Liver (tissue), 9 donors: Measurements from ENCODE around the gene VPS29. TPM values are rescaled to one million over a fixed set of nuclear protein-coding genes. Genes with fewer than 3 reads are reported as not detected.

ENCODE experiments used
- DNase-seq: peaks from one replicate; pipeline ENCODE4 v3.0.0-alpha.2; 2017; ENCODE audit warnings: low spot score
- H3K27ac ChIP-seq, 2 donors: one replicate each; pipeline ENCODE4 v1.7.0; 2013; ENCODE audit warnings: inconsistent platforms in 2 of 2, low read length in 2 of 2, control low read depth in 1 of 2, low read depth in 1 of 2, mild to moderate bottlenecking in 1 of 2
- H3K27me3 ChIP-seq, 4 donors: one replicate each; pipeline versions ENCODE4 v1.6.1 to v1.7.0; 2013; ENCODE audit warnings: low read length in 3 of 4, inconsistent platforms in 1 of 4, mild to moderate bottlenecking in 1 of 4, moderate library complexity in 1 of 4; ENCODE audit not compliant: control insufficient read depth in 4 of 4, insufficient read depth in 4 of 4
- H3K36me3 ChIP-seq, 4 donors: one replicate each; pipeline versions ENCODE4 v1.6.1 to v1.7.0; 2013; ENCODE audit warnings: low read length in 3 of 4, mild to moderate bottlenecking in 3 of 4, low read depth in 1 of 4, moderate library complexity in 1 of 4; ENCODE audit not compliant: control insufficient read depth in 4 of 4, insufficient read depth in 3 of 4
- H3K4me1 ChIP-seq, 4 donors: one replicate each; pipeline versions ENCODE4 v1.6.1 to v1.7.0; 2013; ENCODE audit warnings: low read length in 3 of 4, mild to moderate bottlenecking in 3 of 4, moderate library complexity in 1 of 4; ENCODE audit not compliant: control insufficient read depth in 4 of 4, insufficient read depth in 4 of 4
- H3K4me3 ChIP-seq, 3 donors: one replicate each; pipeline versions ENCODE4 v1.6.1 to v1.7.0; 2013; ENCODE audit warnings: low read length in 3 of 3, control low read depth in 1 of 3, low read depth in 1 of 3, mild to moderate bottlenecking in 1 of 3
- H3K9ac ChIP-seq, 2 donors: one replicate each; pipeline ENCODE4 v1.7.0; 2013; ENCODE audit warnings: low read length in 2 of 2, mild to moderate bottlenecking in 2 of 2, moderate library complexity in 2 of 2, control low read depth in 1 of 2, low read depth in 1 of 2
- H3K9me3 ChIP-seq, 4 donors: one replicate each; pipeline versions ENCODE4 v1.6.1 to v1.7.0; 2013; ENCODE audit warnings: low read length in 3 of 4; ENCODE audit not compliant: control insufficient read depth in 4 of 4
- CTCF ChIP-seq: fragments of 150-350 bp; IDR thresholded peaks from 2 replicates; pipeline ENCODE4 v1.5.1; 2017; ENCODE audit warnings: improper control_type of control experiment, low read depth, low read length; ENCODE audit not compliant: missing input control
- EGR1 ChIP-seq, 2 donors: IDR thresholded peaks; 2 replicates each; pipeline ENCODE4 v1.6.1; 2016 to 2018; ENCODE audit warnings: antibody characterized with exemption in 2 of 2, low read depth in 2 of 2
- GABPA ChIP-seq, 2 donors: IDR thresholded peaks in 1 of 2; conservative IDR thresholded peaks in 1 of 2; 2 replicates each; pipeline ENCODE4 v1.6.1; 2016; ENCODE audit warnings: antibody characterized with exemption in 2 of 2, mild to moderate bottlenecking in 1 of 2, moderate library complexity in 1 of 2
- HNF4A ChIP-seq, 2 donors: conservative IDR thresholded peaks; 2 replicates each; pipeline ENCODE4 v1.6.1; 2016; ENCODE audit warnings: antibody characterized with exemption in 2 of 2, mild to moderate bottlenecking in 2 of 2
- MAX ChIP-seq: IDR thresholded peaks from 2 replicates; pipeline ENCODE4 v1.6.1; 2016; ENCODE audit warnings: antibody characterized with exemption
- NR2F2 ChIP-seq: IDR thresholded peaks from 2 replicates; pipeline ENCODE4 v1.6.1; 2016; ENCODE audit warnings: antibody characterized with exemption
- RAD21 ChIP-seq, 2 donors: IDR thresholded peaks; 2 replicates each; pipeline ENCODE4 v1.6.1; 2016; ENCODE audit warnings: antibody characterized with exemption in 2 of 2, mild to moderate bottlenecking in 2 of 2
- REST ChIP-seq: IDR thresholded peaks from 2 replicates; pipeline ENCODE4 v1.6.1; 2016; ENCODE audit warnings: antibody characterized with exemption, mild to moderate bottlenecking
- RXRA ChIP-seq, 2 donors: IDR thresholded peaks; 2 replicates each; pipeline ENCODE4 v1.6.1; 2017 to 2018; ENCODE audit warnings: antibody characterized with exemption in 2 of 2, mild to moderate bottlenecking in 1 of 2
- TAF1 ChIP-seq: conservative IDR thresholded peaks from 2 replicates; pipeline ENCODE4 v1.6.1; 2016; ENCODE audit warnings: antibody characterized with exemption, mild to moderate bottlenecking
- WGBS: extraction: QIAGEN DNeasy Blood & Tissue Kit; methylation state at CpG from one replicate; pipeline ENCODE4 v1.1.7; 2013; 5-methylcytosine and 5-hydroxymethylcytosine counted together
- polyA plus RNA-seq, 2 donors: library from polyadenylated mRNA; stranded (reverse) in 1 of 2; unstranded in 1 of 2; fragments of 200-250 nt in 1 of 2; fragments of >200 nt in 1 of 2; fragmentation: Nextera tagmentation in 1 of 2; extraction: Ambion mirVana in 1 of 2; gene quantifications; one replicate each; pipeline versions ENCODE4 v1.2.1 to v1.2.3, GENCODE V29; 2013 to 2015
- total RNA-seq, 2 donors: library from RNA; depleted of rRNA; stranded (reverse); fragments of >200 nt; gene quantifications; one replicate each; pipeline ENCODE4 v1.2.3, GENCODE V29; 2014
- TF ChIP-seq, protein P1 (sequence below): IDR thresholded peaks from 2 replicates; pipeline ENCODE4 v1.6.1; 2016; ENCODE audit warnings: antibody characterized with exemption
- donor health status: healthy.
- donor health status: healthy.
- donor health status: healthy.
- donor health status: healthy.
- donor health status: healthy.

Gene VPS29
- total and polyA plus RNA-seq, 4 donors: 48.0 to 170 (median 67.8) TPM

DNA sequence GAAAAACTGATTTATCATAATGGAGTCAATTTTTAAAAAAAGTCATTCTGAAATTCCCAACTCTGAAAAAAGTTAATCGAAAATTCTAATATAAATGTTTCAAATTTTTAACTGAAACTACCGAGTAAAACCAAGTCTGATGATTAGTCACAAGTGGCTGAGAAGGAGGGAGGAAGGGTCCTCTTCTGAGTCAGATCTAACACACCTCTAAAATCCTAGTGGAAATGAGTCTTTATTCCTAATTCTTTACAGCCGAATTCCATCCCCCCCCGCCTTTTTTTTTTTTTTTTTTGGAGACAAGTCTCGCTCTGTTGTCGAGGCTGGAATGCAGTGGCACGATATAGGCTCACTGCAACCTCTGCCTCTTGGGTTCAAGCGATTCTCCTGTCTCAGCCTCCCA, 38.1 kb upstream of the VPS29 start:
- WGBS: 96% methylated on average over 8 of the region's 8 CpGs
- H3K4me3 ChIP-seq: no peak overlapping the region
- H3K4me1 ChIP-seq: peaks cover 9 to 37% (median 36%) of the 10 kb centered on the region in 4 donors

GRCh38 chr12:110538869-110539622, 37.1 kb upstream of the VPS29 start:
- H3K27ac ChIP-seq: peak overlapping the region; percentile 67 to 88
- no peak overlapping the region for H3K9ac ChIP-seq
- peaks cover 0 to 4% (median 2%) of the 10 kb centered on the region in 4 donors for H3K36me3 ChIP-seq
- H3K4me1 ChIP-seq: peaks cover 9 to 36% (median 34%) of the 10 kb centered on the region in 4 donors
- WGBS: 92% methylated on average over 5 of the region's 5 CpGs
- TF ChIP-seq, protein P1, sequence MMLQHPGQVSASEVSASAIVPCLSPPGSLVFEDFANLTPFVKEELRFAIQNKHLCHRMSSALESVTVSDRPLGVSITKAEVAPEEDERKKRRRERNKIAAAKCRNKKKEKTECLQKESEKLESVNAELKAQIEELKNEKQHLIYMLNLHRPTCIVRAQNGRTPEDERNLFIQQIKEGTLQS: no peak
- TF ChIP-seq NR2F2 (no peak), RXRA (IDR thresholded peaks at IDR 0.05) (no peak), EGR1 (IDR thresholded peaks at IDR 0.05; ENCODE audit: low read depth in 2 of 2) (no peak)
- H3K27me3 ChIP-seq: no peaks in the 10 kb centered on the region
- no peaks in the 10 kb centered on the region for H3K9me3 ChIP-seq
- DNase-seq: no peak
- H3K4me3 ChIP-seq: no peak overlapping the region

More for the DNA sequence above, 38.1 kb upstream of the VPS29 start:
- Histone ChIP-seq H3K27me3 (no peaks in the 10 kb centered on the region), H3K9ac (no peak overlapping the region), H3K27ac (no peak overlapping the region), H3K9me3 (no peaks in the 10 kb centered on the region), H3K36me3 (peaks cover 0 to 4% (median 2%) of the 10 kb centered on the region in 4 donors)
- TF ChIP-seq CTCF: no peak
- TF ChIP-seq RXRA (IDR thresholded peaks at IDR 0.05): no peak
- no peak for TF ChIP-seq NR2F2
- no peak for TF ChIP-seq RAD21 (IDR thresholded peaks at IDR 0.05)
- no peak for TF ChIP-seq REST
- no peak for TF ChIP-seq HNF4A (conservative IDR thresholded peaks at IDR 0.05)
- TF ChIP-seq GABPA (IDR thresholded peaks at IDR 0.05 in 1 of 2, conservative IDR thresholded peaks at IDR 0.05 in 1 of 2): no peak
- no peak for TF ChIP-seq TAF1
- no peak for TF ChIP-seq MAX
- DNase-seq: no peak
